Measurements from ENCODE around the gene NTRK3.
"Not testable (repeated sequence)": the region's sequence is repeated elsewhere in the genome, so short reads cannot be mapped to it uniquely, and the experiment has no call there.

NTRK3 gene

DNA sequence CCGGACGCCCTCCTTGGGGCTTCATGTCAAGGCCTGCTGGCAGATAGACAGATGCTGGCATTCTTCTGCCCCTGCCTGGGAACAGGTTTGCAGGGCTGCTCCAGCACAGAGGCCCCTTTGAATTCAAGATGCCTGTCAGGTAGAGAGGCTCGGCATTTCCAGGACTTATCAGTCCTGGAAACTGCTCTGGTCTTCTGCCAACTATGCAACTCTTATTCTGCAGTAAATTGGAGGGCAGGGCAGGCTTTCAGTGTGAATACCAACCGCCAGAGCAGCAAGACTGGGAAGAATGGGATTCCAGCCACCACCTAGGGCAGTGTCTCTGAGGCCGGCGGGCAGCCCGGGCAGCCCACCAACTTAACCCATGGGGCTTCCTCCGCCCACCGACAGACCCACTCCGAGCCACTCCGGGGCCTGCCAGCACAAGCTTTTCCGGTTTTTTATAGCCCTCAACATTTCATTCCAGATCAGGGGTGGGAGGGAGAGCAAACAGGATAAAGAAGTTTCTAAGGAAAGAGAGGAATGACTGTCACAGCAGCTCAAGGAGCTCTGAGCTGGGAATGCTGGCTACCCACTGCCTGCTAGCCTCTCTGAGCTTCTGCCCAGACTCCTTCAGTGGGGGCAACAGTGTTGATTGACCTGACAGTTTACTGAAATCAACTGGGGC is 140.9 kb downstream of the NTRK3 start:
- no peak for DNase-seq

GRCh38 chr15:88113613-88114308 is 142.8 kb downstream of the NTRK3 start:
- DNase-seq: no peak

DNA sequence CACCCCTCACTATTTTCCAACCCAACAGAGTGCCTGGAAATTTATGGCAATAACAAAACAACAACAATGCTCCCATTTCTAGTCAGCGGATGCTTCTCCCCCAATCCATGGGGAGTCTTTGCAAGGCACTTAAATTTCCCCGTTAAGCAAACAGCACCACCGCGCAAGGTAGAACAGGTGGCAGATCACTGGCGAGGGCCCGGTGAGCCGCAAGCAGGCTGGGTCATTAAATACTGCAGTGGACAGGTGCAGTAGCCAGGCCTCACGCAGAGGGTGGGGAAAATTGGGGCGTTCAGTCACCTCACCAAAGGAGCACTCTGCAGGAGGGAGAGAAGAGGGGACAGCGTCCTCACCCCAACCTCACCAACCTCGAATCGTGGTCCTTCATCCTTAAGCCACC is 147.5 kb downstream of the NTRK3 start:
- DNase-seq: no peak

DNA sequence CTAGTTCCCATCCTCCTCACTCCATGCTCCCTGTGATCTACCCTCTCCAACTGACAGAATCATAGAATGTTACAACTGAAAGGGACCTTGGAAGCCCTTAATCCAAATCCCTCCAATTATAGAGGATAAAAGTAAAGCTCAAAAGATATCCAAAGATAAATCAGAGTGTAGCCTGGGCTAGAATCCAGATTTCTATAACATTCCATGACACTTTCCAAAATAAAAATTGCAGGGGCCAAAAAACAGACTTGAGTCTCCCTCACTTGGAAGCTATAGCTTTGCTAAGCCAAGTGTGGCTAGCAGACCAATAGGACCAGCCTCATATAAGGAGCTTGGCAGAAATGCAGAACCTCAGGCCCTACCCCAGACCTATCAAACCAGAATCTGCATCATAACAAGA is 148.1 kb downstream of the NTRK3 start:
- DNase-seq: no peak

- DNase-seq: no peak
Measured at GRCh38 chr15:88106074-88106473, 150.5 kb downstream of the NTRK3 start.

GRCh38 chr15:88104357-88104756 is 152.2 kb downstream of the NTRK3 start:
- DNase-seq: no peak

DNA sequence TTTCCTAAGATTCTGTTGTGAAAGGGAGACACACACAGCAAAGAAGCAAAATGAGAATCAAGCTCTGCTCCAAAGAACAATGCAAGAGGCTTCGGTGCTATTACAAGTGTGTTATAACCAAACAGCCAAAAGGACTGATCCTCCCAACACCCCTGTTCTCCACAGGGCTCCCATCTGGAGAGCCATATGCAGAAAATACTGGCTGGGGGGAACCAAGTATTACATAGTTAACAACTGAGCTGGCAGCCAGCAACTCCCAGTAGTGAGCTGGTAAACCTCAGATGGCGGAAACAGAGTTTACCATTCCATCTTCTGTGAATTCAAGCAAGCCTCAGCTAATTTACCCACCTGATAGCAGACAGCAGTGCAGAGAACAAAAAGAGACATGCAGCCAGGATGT is 156.4 kb downstream of the NTRK3 start:
- no peak for DNase-seq

GRCh38 chr15:88098361-88098760 is 158.2 kb downstream of the NTRK3 start:
- no peak for DNase-seq

DNA sequence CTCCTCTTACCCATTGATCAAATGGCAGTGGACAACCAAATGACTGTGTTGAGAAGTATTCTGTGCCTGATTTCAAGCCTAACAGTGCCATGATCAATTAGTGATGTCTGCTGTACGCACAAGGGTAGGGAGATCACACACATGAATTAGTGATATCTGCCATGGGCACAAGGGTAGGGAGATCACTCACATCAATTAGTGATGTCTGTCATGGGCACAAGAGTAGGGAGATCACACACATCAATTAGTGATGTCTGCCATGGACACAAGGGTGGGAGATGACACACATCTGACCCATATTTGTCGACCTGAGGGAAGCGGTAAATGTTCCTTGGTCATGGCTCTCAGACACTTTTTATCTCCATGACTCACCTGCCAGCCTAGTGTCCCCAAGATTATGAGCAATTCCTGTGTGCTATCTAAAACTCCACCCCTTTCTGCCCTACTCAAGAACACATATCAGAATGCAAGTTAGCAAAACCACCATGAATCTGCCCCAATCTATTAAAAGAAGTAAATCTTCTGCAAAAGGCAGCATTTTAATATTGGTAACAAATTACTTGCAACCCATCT is 165.0 kb downstream of the NTRK3 start:
- no peak for DNase-seq

DNA sequence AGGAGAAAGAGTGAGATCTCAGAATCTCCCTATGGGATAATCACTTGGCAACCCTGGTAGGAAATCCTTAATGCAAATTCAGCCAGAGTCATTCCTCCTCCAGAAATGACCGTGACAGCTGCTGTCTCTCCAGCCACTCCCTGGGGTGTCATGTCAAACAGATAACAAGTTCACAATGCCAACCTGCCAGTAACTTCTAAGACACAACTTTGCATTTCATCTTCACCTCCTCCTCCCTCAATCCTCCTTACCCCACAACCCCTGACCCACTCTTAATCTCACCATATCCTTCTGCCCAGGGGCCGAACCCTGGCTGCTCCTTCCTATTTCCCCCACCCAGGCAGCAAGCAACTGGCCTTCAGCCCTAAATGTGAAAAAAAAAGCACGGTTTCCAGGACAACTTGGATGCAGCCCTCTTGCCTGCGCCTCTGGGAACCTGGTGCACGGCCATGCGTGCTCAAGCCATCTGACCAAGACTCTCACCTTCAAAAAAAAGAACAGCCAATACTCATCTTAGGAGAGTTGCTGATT is 166.0 kb downstream of the NTRK3 start:
- no peak for DNase-seq

DNA sequence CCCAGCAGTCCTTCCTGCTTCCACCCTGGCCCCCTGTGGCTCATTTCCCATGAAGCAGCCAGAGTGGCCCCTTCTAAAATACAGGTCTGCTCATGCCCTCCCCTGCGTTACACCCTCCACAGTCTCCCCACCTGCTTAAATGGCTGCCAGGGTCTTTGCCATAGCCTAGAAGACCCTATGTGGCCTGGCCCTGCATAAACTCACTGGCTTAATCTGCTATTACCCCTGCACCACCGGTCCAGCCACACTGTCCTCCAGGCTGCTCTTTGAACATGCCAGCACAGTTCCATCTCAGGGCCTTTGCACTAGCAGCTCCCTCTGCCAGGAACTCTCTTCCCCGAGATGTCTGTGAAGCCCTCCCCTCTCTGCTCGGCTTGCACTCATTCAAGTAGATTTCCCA is 166.8 kb downstream of the NTRK3 start:
- DNase-seq: no peak

DNA sequence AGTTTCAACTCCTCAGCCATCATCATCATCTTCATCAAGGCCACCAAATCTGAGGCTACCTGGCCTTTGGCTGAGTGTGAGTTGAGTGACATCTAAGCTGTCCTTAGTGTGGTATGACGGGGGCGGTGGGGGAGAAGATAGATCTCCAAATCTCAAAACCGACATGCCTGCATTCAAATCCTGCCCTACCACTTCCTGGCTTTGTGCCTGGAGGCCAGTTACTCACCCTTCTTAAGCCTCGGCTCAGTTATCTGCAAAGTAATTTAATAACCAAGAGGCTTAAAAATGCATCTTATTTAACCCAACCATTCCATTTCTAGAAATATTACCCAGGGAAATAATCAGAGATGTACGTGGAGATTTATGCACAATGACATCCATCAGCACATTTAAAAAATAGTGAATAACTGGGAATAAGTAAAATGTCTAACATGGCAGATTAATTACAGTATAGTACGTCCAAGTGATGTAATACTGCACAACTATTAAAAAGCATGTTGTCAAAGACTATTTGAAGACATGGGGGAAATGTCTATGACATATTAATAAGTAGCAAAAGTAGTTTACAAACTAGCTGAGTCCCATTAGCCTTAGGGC is 167.4 kb downstream of the NTRK3 start:
- DNase-seq: no peak

DNA sequence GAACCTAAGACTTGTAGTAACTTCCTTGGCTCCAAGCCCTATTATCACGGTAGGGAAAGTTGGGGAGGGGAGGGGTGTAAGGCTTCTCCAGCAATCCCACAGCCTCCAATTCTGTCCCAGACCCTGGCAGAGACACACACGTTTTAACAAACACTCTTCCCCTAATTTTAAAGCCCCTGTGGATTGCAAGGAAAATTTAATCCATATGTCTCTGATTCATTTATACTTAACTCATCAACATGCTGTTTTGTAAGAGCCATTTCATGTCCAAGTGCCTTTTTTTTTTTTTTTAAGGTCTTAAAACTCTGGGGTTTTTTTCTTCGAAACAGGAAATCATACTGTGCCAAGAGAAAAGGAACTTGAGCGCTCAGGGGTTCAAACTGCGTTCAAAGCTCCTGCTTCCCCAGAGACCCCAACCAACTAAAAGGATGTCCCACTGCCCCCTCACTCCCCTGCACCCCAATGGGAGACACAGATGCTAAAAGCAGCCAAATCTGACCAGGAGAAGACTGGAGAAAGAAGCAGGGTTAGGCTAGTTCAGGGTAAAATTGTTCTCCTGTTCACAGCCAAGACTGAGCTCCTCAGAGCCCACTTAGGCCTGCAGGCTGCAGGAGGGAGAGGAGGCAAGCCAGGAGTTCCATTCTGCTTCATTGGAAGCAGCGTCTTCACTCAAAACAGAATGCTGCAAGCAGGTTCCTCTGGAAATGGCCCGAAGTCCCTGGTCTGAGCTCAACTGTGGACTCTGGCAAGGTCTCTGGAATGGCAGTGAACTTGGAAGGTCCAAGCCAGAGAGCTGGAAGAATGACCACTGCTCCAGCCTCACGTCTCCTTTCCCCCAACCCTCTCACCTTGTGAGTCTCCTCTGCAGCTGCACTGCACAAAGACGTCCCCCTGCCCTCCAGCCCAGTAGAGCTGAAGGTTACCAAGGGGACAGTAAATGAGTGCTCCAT is 172.5 kb downstream of the NTRK3 start:
- no peak for DNase-seq

DNA sequence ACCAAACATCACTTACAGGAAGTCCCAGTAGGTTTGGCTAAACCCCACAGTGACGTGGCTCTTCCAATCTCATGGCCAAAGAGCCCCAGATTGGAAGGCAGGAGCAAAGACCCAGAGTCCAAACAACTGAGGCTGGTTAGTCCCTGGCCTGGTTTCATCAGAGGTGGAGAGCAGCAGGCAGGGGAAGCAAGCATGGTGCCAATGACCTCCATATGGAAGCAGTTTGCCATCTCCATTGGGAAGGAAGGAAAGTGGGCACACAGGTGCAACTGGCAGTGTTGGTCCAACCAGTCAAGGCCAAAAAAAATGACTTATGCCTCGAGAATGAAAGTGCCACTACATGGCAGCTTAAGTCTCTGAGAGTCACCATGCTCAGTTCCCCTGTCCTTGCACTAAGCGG is 175.9 kb downstream of the NTRK3 start:
- no peak for DNase-seq

DNA sequence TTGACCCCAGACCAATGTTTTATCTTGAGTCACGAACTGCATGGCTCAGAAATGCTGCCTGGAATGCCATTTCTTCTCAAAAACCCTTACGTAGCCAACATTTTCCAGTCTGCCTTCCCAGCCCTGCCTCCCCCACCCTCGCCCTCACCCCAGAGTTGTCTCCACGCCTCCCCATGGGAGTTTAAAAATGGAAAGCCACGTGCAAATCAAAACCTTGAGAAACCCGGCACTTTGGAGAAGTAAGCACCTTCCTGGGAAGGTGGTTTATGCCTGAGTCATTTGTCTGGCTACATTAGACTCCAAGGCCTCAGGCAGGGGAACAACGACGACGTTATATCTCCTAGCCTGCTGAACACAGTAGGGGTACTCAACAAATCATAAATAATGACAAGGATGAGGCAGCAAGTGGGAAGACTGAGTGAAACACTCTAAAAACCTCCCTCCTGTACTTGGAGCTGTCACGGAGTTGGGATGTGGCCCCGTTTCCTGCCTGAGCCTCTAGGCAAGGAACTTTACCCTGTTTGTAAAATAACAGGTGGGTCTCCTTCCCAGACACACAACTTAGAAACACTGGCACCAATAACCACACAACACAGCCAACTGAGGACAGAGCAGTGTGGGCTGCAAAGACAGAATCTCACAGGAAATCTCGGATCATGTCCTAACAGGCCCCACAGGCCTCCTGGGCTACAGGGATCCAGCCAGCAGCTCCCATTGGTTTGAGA is 179.1 kb downstream of the NTRK3 start:
- DNase-seq: no peak

- DNase-seq: no peak
Measured at GRCh38 chr15:88076328-88076727, 180.2 kb downstream of the NTRK3 start.

DNA sequence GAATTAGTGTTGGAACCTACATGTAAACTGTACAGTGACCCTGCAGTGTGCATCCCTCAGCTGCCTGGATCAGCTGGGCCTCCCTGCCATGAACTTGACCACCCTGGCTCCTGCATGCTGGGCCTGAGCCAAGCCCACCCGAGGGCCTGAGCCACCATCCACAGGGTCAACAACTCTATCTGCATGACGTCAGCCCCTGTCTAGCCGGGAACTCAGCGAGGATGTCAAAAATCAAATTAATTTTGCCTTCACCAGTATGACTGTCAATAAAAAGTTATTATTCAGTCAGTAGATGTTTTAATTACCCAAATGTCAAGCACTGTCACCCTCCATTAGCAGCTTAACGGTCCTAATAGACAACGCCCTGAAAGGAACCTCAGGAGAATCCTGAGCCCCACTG is 181.4 kb downstream of the NTRK3 start:
- no peak for DNase-seq

DNA sequence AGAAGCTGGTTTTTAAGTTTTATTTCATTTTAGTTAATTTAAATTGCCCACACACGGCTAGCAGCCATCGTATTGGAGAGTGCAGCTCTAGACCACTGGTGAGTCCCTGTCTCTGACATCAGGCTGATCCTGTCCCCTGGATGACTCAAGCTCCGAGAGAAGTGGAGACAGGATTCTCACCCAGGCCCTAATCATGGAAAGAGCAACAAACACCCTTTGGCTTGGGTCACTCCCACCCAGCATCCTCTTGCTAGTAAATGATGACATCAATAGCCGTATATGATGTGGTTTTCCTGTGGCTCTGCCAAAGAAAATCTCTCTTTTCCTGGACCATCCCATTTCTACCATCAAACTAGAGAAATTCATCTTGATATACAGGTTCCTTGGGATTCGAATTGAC is 182.2 kb downstream of the NTRK3 start:
- no peak for DNase-seq

- DNase-seq: no peak
Measured at GRCh38 chr15:88073391-88073691, 183.2 kb downstream of the NTRK3 start.

DNA sequence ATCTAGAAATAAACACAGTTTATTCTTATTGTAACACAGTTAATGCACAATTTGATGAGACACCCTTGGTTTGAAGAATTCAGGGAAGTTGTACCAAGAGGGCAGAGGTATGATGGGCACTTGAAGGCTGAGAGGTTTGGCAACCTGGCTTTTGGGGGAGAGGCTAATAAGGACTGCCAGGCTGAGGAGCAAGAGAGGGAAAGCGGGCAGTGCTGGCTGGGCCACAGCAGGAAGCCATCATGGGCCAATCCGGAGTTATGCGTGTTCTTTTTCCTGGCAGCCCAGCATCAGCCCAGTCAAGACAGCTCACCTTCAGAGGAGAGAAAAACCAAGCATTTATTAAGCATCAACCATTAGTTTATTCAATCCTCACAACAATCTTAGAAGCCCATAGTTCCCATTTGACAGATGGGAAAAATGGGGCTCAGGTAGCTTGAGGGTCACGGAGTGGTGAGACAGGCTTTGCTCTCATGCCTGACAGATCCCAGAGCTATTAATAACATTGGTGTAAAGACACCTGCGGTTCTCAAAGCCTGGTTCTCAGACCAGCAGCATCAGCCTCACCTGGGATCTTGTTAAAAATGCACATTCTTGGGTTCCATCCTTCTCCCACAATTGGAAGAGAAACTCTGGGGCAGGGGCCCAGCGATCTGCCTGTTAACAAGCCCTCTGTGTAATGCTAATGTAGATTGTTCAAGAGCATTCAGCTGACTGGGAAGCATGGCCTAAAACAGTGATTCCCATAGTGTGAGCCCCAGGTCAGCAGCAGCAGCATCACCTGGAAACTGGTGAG is 183.7 kb downstream of the NTRK3 start:
- DNase-seq: no peak

DNA sequence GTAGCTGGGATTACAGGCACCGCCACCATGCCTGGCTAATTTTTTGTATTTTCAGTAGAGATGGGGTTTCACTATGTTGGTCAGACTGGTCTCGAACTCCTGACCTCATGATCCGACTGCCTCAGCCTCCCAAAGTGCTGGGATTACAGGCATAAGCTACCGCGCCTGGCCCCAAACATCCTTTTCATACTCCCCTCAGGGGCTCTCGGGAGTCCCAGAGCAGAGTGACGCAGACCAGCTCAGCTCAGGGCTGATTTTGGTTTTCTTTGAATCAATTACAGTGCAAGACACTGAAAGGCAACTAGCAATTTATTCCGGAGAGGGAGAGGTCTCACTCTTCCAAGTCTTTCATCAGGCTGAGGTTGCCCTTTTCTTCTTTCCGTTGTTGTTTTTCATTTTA is 184.4 kb downstream of the NTRK3 start:
- not testable (repeated sequence) for DNase-seq

Data from NCI-H1930 (cell line).